ENCODE results near the gene FASLG.

DNA sequence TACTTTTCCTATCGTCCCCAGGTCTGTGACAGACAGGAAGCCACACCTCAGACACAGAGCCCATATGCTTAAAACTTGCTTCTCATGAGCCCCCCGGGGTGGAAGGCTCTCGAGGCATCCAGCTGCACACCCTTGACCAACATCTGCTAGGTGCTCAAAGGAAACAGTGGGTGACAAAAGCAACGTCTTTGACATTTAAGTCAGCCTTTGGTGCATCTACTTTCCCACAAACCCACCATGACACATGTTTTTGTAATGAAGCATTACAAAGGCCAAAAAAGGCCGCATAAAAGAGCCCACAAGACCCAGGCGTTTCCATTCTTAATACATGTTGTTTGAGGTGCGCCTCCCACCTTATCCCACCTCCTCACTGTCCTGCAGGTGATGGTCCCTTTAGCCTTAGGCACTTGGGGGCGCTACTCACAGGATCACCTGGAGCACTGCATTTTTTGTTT, 11.8 kb upstream of the FASLG start:
- TF ChIP-seq, protein P1, sequence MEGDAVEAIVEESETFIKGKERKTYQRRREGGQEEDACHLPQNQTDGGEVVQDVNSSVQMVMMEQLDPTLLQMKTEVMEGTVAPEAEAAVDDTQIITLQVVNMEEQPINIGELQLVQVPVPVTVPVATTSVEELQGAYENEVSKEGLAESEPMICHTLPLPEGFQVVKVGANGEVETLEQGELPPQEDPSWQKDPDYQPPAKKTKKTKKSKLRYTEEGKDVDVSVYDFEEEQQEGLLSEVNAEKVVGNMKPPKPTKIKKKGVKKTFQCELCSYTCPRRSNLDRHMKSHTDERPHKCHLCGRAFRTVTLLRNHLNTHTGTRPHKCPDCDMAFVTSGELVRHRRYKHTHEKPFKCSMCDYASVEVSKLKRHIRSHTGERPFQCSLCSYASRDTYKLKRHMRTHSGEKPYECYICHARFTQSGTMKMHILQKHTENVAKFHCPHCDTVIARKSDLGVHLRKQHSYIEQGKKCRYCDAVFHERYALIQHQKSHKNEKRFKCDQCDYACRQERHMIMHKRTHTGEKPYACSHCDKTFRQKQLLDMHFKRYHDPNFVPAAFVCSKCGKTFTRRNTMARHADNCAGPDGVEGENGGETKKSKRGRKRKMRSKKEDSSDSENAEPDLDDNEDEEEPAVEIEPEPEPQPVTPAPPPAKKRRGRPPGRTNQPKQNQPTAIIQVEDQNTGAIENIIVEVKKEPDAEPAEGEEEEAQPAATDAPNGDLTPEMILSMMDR (IDR thresholded peaks at IDR 0.05) = no peak
- TF ChIP-seq POLR2A (IDR thresholded peaks at IDR 0.05) = no peak
